K562 (cell line): ENCODE results near the gene PXN. TPM values are rescaled to one million over a fixed set of nuclear protein-coding genes. Genes with fewer than 3 reads are reported as not detected.

Experiments used
- BCLAF1 ChIP-seq, 2 experiments: fragments of 450-650 bp in 1 of 2; IDR thresholded peaks; 2 replicates each; pipeline ENCODE4 v1.6.1; 2011 to 2017; ENCODE audit warnings: low read depth in 2 of 2, antibody characterized with exemption in 1 of 2, borderline replicate concordance in 1 of 2, low read length in 1 of 2, mild to moderate bottlenecking in 1 of 2, mixed read lengths in 1 of 2; ENCODE audit not compliant: control insufficient read depth in 1 of 2
- CEBPG ChIP-seq, 3 experiments: fragments of 200-800 bp in 1 of 3; sonication (Bioruptor generic) in 1 of 3; sonication (generic) in 1 of 3; formaldehyde crosslinking in 1 of 3; IDR thresholded peaks in 2 of 3; conservative IDR thresholded peaks in 1 of 3; 2 replicates each; pipeline versions ENCODE4 v1.6.1 to v1.8.0; 2016 to 2022; ENCODE audit warnings: missing compliant biosample characterization in 2 of 3, missing genetic modification characterization in 2 of 3, mild to moderate bottlenecking in 1 of 3, missing genetic modification reagents in 1 of 3
- FOXP4 ChIP-seq: sonication (generic); formaldehyde crosslinking; IDR thresholded peaks from 2 replicates; pipeline ENCODE4 v1.8.0; 2022; ENCODE audit warnings: mild to moderate bottlenecking, missing genetic modification reagents, borderline replicate concordance
- HDAC2 ChIP-seq: fragments of 450-650 bp; IDR thresholded peaks from 2 replicates; pipeline ENCODE4 v1.6.1; 2016; ENCODE audit warnings: mild to moderate bottlenecking
- ILK ChIP-seq: fragments of 450-650 bp; IDR thresholded peaks from 2 replicates; pipeline ENCODE4 v1.6.1; 2016; ENCODE audit warnings: missing genetic modification characterization, low read depth, mild to moderate bottlenecking, missing compliant biosample characterization, moderate library complexity, borderline replicate concordance
- KHSRP ChIP-seq: fragments of 450-650 bp; IDR thresholded peaks from 2 replicates; pipeline ENCODE4 v1.6.1; 2017
- NFXL1 ChIP-seq: fragments of 450-650 bp; formaldehyde crosslinking; IDR thresholded peaks from 2 replicates; pipeline ENCODE4 v1.4.0; 2021; ENCODE audit warnings: mild to moderate bottlenecking
- SETDB1 ChIP-seq: IDR thresholded peaks from one replicate; pipeline ENCODE4 v1.6.1; 2012; ENCODE audit warnings: low read length, control low read depth, inconsistent platforms
- SIN3A ChIP-seq, 2 experiments: fragments of 150-350 bp in 1 of 2; IDR thresholded peaks; 2 replicates each; pipeline ENCODE4 v1.6.1; 2011 to 2016; ENCODE audit warnings: borderline replicate concordance in 2 of 2, low read depth in 2 of 2, low read length in 2 of 2, mild to moderate bottlenecking in 2 of 2, moderate library complexity in 2 of 2; ENCODE audit not compliant: control insufficient read depth in 1 of 2
- SRSF1 ChIP-seq: fragments of 200-400 bp; formaldehyde crosslinking; IDR thresholded peaks from 2 replicates; pipeline ENCODE4 v1.6.1; 2017; ENCODE audit warnings: mild to moderate bottlenecking, low read depth, low read length, moderate library complexity
- TFAP4 ChIP-seq: sonication (generic); formaldehyde crosslinking; IDR thresholded peaks from 2 replicates; pipeline ENCODE4 v1.8.0; 2022; ENCODE audit warnings: missing genetic modification reagents, mild to moderate bottlenecking, moderate library complexity, borderline replicate concordance
- ZBTB2 ChIP-seq: fragments of 450-650 bp; IDR thresholded peaks from 2 replicates; pipeline ENCODE4 v1.6.1; 2016; ENCODE audit warnings: antibody characterized with exemption
- ZKSCAN1 ChIP-seq: fragments of 150-350 bp; IDR thresholded peaks from 2 replicates; pipeline ENCODE4 v1.6.1; 2016; ENCODE audit warnings: low read depth, low read length
- ZNF175 ChIP-seq: fragments of 200-800 bp; sonication (Bioruptor generic); IDR thresholded peaks from 2 replicates; pipeline ENCODE4 v1.6.1; 2016; ENCODE audit warnings: low read depth, mild to moderate bottlenecking, missing genetic modification characterization, missing compliant biosample characterization
- ZNF347 ChIP-seq: fragments of 450-650 bp; formaldehyde crosslinking; IDR thresholded peaks from 2 replicates; pipeline ENCODE4 v1.4.0; 2020; ENCODE audit warnings: low read depth, mild to moderate bottlenecking, moderate library complexity
- ZNF384 ChIP-seq: IDR thresholded peaks from 2 replicates; pipeline ENCODE4 v1.6.1; 2012; ENCODE audit warnings: low read depth, low read length, improper control_type of control experiment
- ZNF655 ChIP-seq: fragments of 250-450 bp; sonication (Bioruptor Pico); IDR thresholded peaks from 2 replicates; pipeline ENCODE4 v1.5.0; 2021
- ZNF707 ChIP-seq: fragments of 250-450 bp; sonication (Bioruptor Pico); conservative IDR thresholded peaks from 2 replicates; pipeline ENCODE4 v1.8.0; 2022; ENCODE audit warnings: inconsistent platforms, mild to moderate bottlenecking, moderate library complexity
- polyA plus RNA-seq, 8 experiments: library from polyadenylated mRNA; depleted of rRNA in 4 of 8; stranded (reverse) in 5 of 8; unstranded in 3 of 8; fragments of >200 nt; fragmentation: Nextera tagmentation in 2 of 8; fragmentation: Illumina TruSeq in 1 of 8; extraction: Ambion mirVana in 2 of 8; extraction: Trizol in 1 of 8; gene quantifications; 2 replicates each; pipeline versions ENCODE4 v1.2.1 to v1.2.3, GENCODE V29; 2011 to 2014; ENCODE audit warnings: inconsistent platforms in 1 of 8, missing spikeins in 1 of 8
- total RNA-seq, 7 experiments: library from RNA; depleted of rRNA in 6 of 7; stranded (reverse); fragments of >200 nt in 6 of 7; fragmentation: Illumina TruSeq in 2 of 7; extraction: Trizol in 2 of 7; gene quantifications; 2 replicates each; pipeline versions ENCODE4 v1.2.1 to v1.2.3, GENCODE V29; 2011 to 2021; ENCODE audit warnings: low replicate concordance in 1 of 7

The PXN gene
- total and polyA plus RNA-seq, 9 of the 15 experiments (the other 6 are each of a cell fraction or from before 2014, with no cell fraction given): 4.0 to 74.1 (median 18.6) TPM

GRCh38 chr12:120242275-120242799 is 23.2 kb downstream of the PXN start (continued):
- peak in 1 of 2 experiments; percentile 53; a peak in 1 of 4 replicates for TF ChIP-seq BCLAF1 (IDR thresholded peaks at IDR 0.05; ENCODE audit: borderline replicate concordance in 1 of 2, control insufficient read depth in 1 of 2, low read depth in 2 of 2, low read length in 1 of 2)
- TF ChIP-seq ZNF707 (CRISPR knock-in tag): no peak
- no peak for TF ChIP-seq CEBPG (CRISPR knock-in tag; IDR thresholded peaks at IDR 0.05)
- no peak for TF ChIP-seq CEBPG (tag; conservative IDR thresholded peaks at IDR 0.05 in 1 of 2, IDR thresholded peaks at IDR 0.05 in 1 of 2)
- TF ChIP-seq TFAP4: peak; percentile 99
- TF ChIP-seq ILK (tag): no peak
- peak; percentile 67; the same call in 1 of the 2 replicates for TF ChIP-seq FOXP4
- 0 out of 4 replicates have a peak, but pooled peaks of 1 of the 2 experiments have one; percentile 29 for TF ChIP-seq SIN3A (IDR thresholded peaks at IDR 0.05; ENCODE audit: borderline replicate concordance in 2 of 2, control insufficient read depth in 1 of 2, low read depth in 2 of 2, low read length in 2 of 2)
- TF ChIP-seq KHSRP: no peak
- TF ChIP-seq ZNF347 (CRISPR knock-in tag): no peak
- no peak for TF ChIP-seq SRSF1
- peak; percentile 82 for TF ChIP-seq ZNF175
- no peak for TF ChIP-seq ZNF384
- no peak for TF ChIP-seq SETDB1
- TF ChIP-seq ZKSCAN1: peak; percentile 51; the same call in 1 of the 2 replicates
- no peak for TF ChIP-seq NFXL1 (CRISPR knock-in tag)
- TF ChIP-seq ZNF655 (CRISPR knock-in tag): no peak
- TF ChIP-seq HDAC2: peak; percentile 100
- TF ChIP-seq ZBTB2: peak; percentile 83
